Type B pancreatic cell (in vitro differentiated cells): ENCODE measurements around the gene ADCY4. TPM values are rescaled to one million over a fixed set of nuclear protein-coding genes. Genes with fewer than 3 reads are reported as not detected.

Source experiments
- DNase-seq: peaks from one replicate; pipeline ENCODE4 v3.0.0; 2021; ENCODE audit warnings: mixed read lengths; ENCODE audit not compliant: unreplicated experiment; ENCODE audit errors: extremely low spot score
- H3K27ac Mint-ChIP-seq: 2 replicates; pipeline ENCODE4 v1.8.0; 2021; ENCODE audit warnings: mild to moderate bottlenecking, mixed read lengths
- H3K27me3 Mint-ChIP-seq: 2 replicates; pipeline ENCODE4 v1.8.0; 2021; ENCODE audit warnings: mixed read lengths
- H3K36me3 Mint-ChIP-seq: 2 replicates; pipeline ENCODE4 v1.8.0; 2021; ENCODE audit warnings: mixed read lengths
- H3K4me1 Mint-ChIP-seq: one replicate; pipeline ENCODE4 v1.8.0; 2021; ENCODE audit warnings: mixed read lengths; ENCODE audit not compliant: unreplicated experiment
- H3K4me3 Mint-ChIP-seq: 2 replicates; pipeline ENCODE4 v1.8.0; 2021; ENCODE audit warnings: mild to moderate bottlenecking, mixed read lengths
- H3K9me3 Mint-ChIP-seq: 2 replicates; pipeline ENCODE4 v1.8.0; 2021; ENCODE audit warnings: mixed read lengths
- CTCF ChIP-seq: fragments of 200-600 bp; sonication (generic); conservative IDR thresholded peaks from 2 replicates; pipeline ENCODE4 v1.5.0; 2021; ENCODE audit warnings: antibody characterized with exemption, mild to moderate bottlenecking
- total RNA-seq: library from RNA; stranded (reverse); gene quantifications from 2 replicates; pipeline ENCODE4 v1.2.1, GENCODE V29; 2021; ENCODE audit warnings: low replicate concordance

The ADCY4 gene
- total RNA-seq, 1 donor from 2014 or later = 2.5 TPM

- peaks cover 9% of the 10 kb centered on the region for H3K36me3 Mint-ChIP-seq
- DNase-seq = no peak
- H3K27me3 Mint-ChIP-seq = peaks cover 19% of the 10 kb centered on the region
- no peak overlapping the region for H3K27ac Mint-ChIP-seq
- peaks cover 11% of the 10 kb centered on the region for H3K4me1 Mint-ChIP-seq
- H3K4me3 Mint-ChIP-seq = no peak overlapping the region
- H3K9me3 Mint-ChIP-seq = no peaks in the 10 kb centered on the region
- no peak for TF ChIP-seq CTCF
Observed at GRCh38 chr14:24312736-24313507, 21.9 kb downstream of the ADCY4 start.

GRCh38 chr14:24311837-24312615, 22.8 kb downstream of the ADCY4 start:
- no peak overlapping the region for H3K4me3 Mint-ChIP-seq
- H3K9me3 Mint-ChIP-seq = no peaks in the 10 kb centered on the region
- peaks cover 10% of the 10 kb centered on the region for H3K36me3 Mint-ChIP-seq
- no peak for TF ChIP-seq CTCF
- H3K4me1 Mint-ChIP-seq = peaks cover 7% of the 10 kb centered on the region
- peaks cover 10% of the 10 kb centered on the region for H3K27me3 Mint-ChIP-seq
- DNase-seq = no peak
- H3K27ac Mint-ChIP-seq = no peak overlapping the region

- no peak for DNase-seq
- no peaks in the 10 kb centered on the region for H3K9me3 Mint-ChIP-seq
- no peak within 1 kb of the TSS for H3K4me3 Mint-ChIP-seq
- TF ChIP-seq CTCF = no peak
- H3K4me1 Mint-ChIP-seq = peaks cover 7% of the 10 kb centered on the region
- no peak within 1 kb of the TSS for H3K27ac Mint-ChIP-seq
- H3K27me3 Mint-ChIP-seq = peaks cover 9% of the 10 kb centered on the region
- H3K36me3 Mint-ChIP-seq = peaks cover 10% of the 10 kb centered on the region
Observed at GRCh38 chr14:24310646-24311604, 23.9 kb downstream of the ADCY4 start, which contains the start of gene LTB4R. TSS of gene LTB4R (plus strand) at chr14:24311502. CDS start at chr14:24315652, 4,150 bp downstream.

GRCh38 chr14:24310265-24310645, 24.6 kb downstream of the ADCY4 start:
- no peaks in the 10 kb centered on the region for H3K9me3 Mint-ChIP-seq
- TF ChIP-seq CTCF = no peak
- H3K36me3 Mint-ChIP-seq = peaks cover 17% of the 10 kb centered on the region
- H3K27ac Mint-ChIP-seq = no peak overlapping the region
- peaks cover 2% of the 10 kb centered on the region for H3K27me3 Mint-ChIP-seq
- DNase-seq = no peak
- H3K4me1 Mint-ChIP-seq = peaks cover 7% of the 10 kb centered on the region
- no peak overlapping the region for H3K4me3 Mint-ChIP-seq

DNA sequence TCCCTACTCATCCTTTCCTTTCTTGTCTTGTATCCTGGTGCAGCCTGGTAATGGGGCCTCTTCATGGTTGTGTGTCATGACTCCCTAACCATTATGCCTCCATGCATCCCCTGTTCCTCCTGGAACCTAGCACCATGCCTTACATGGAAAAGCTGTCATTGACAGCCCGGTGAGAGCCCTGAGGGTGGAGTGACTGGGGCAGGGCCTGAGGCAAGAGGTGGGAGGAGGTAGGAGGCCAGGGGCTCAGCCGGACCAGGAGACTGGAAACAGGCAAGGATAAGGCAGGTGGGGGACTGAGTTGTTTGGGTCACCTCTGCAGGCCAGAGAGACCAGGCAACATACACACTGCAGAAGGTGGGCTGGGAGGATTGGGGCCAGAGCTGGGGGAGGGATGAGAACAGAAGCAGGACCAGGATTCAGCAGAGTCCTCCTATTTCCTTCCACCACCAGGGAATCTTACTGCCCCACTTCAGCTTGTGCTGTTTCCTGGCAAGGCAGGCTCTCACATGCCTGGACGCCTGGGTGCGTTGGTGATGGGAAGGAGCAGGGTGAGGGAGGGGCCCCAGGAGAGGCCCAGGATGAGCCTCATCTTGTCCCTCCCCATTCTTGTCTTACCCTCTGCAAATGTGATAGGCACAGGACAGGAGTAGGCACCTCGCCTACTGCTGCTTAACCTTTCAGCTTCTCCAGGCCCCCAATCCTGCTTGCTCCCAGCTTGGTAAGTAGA, 25.2 kb downstream of the ADCY4 start, which contains the start of gene LTB4R2:
Gene LTB4R2 (plus strand): TSS at position 603 of the 727 bp plus-strand sequence. CDS start 525 bp downstream, outside the sequence.
- no peaks in the 10 kb centered on the region for H3K27me3 Mint-ChIP-seq
- no peak within 1 kb of the TSS for H3K4me3 Mint-ChIP-seq
- peaks cover 23% of the 10 kb centered on the region for H3K36me3 Mint-ChIP-seq
- no peaks in the 10 kb centered on the region for H3K9me3 Mint-ChIP-seq
- H3K27ac Mint-ChIP-seq = no peak within 1 kb of the TSS
- peaks cover 7% of the 10 kb centered on the region for H3K4me1 Mint-ChIP-seq
- no peak for TF ChIP-seq CTCF
- no peak for DNase-seq
